ENCODE measurements around the gene MYBPC2. TPM values are rescaled to one million over a fixed set of nuclear protein-coding genes. Genes with fewer than 3 reads are reported as not detected.

The MYBPC2 gene
- total and polyA plus RNA-seq, 9 of the 15 experiments (the other 6 are each of a cell fraction or from before 2014, with no cell fraction given): 0.01 to 0.14 (median 0.04) TPM; not detected in 6

- Histone ChIP-seq H3K4me3 (no peak overlapping the region), H3K4me1 (replicated peaks in 1 of 2; ENCODE audit: control insufficient read depth in 2 of 2, insufficient read depth in 2 of 2, low read length in 2 of 2) (peaks cover 5 to 61% of the 10 kb centered on the region in 2 experiments; a peak in 4 of 5 replicates), H2AFZ (ENCODE audit: low read depth, low read length) (no peak overlapping the region), H3K9me3 (replicated peaks; ENCODE audit: control insufficient read depth, insufficient read depth, low read depth, low read length) (no peaks in the 10 kb centered on the region), H3K4me2 (ENCODE audit: insufficient read depth, low read length) (no peak overlapping the region), H3K9me1 (ENCODE audit: control insufficient read depth, insufficient read depth, low read length) (peaks cover 4% of the 10 kb centered on the region), H3K36me3 (ENCODE audit: control insufficient read depth, insufficient read depth, low read length) (no peaks in the 10 kb centered on the region), H3K79me2 (ENCODE audit: control insufficient read depth, insufficient read depth, low read length) (no peaks in the 10 kb centered on the region; the same call in 2 of the 3 replicates), H4K20me1 (replicated peaks; ENCODE audit: control insufficient read depth, insufficient read depth, low read length) (no peaks in the 10 kb centered on the region), H3K27me3 (ENCODE audit: control insufficient read depth in 2 of 2, insufficient read depth in 2 of 2, low read length in 2 of 2) (no peaks in the 10 kb centered on the region), H3K9ac (ENCODE audit: insufficient read depth in 1 of 2, low read depth in 2 of 2, low read length in 2 of 2) (no peak overlapping the region; a peak in 1 of 4 replicates), H3K27ac (ENCODE audit: extremely low read depth, low read depth, low read length) (no peak overlapping the region)
- ChIA-PET CTCF (ENCODE audit: low intra/inter-chr PET ratio) (no interaction called here), POLR2A (interaction anchor here (0.6 to 1.0 kb wide), 2 partner anchors 19 to 75 kb away, joined by 3 read pairs; no protein-coding TSS in a partner anchor)
- TF ChIP-seq ASH1L (IDR thresholded peaks at IDR 0.05; ENCODE audit: borderline replicate concordance, low read depth, partially characterized antibody) (no peak), MEF2A (IDR thresholded peaks at IDR 0.05; ENCODE audit: control insufficient read depth, low read depth, low read length) (no peak), POLR2G (IDR thresholded peaks at IDR 0.05; ENCODE audit: low read depth, low read length) (peak; percentile 56; the same call in 1 of the 2 replicates), GATAD2A (IDR thresholded peaks at IDR 0.05) (no peak), ZFP30 (CRISPR knock-in tag; IDR thresholded peaks at IDR 0.05; ENCODE audit: borderline replicate concordance) (no peak), PCBP1 (IDR thresholded peaks at IDR 0.05; ENCODE audit: low read depth, low read length, poor library complexity, severe bottlenecking) (peak; percentile 33), TFE3 (CRISPR knock-in tag; IDR thresholded peaks at IDR 0.05) (no peak), BCOR (IDR thresholded peaks at IDR 0.05) (no peak), MAFF (IDR thresholded peaks at IDR 0.05; ENCODE audit: low read length) (no peak)
- ATAC-seq: no peak
- BruUV-seq (replicated peaks): no TSS peak
- FAIRE-seq: no peak
- in situ Hi-C loops (cut with MboI) (no loop called here), intact Hi-C loops (cut with micrococcal nuclease) (no loop called here)
- 67% methylated on average over 5 of the region's 11 CpGs for WGBS (ENCODE audit: insufficient coverage, low coverage, missing lambda C conversion rate)
- DNase-seq (ENCODE audit: extremely low read depth in 1 of 4, low spot score in 3 of 4): no peak
These were observed 82.5 kb downstream of the MYBPC2 start for GRCh38 chr19:50515168-50515561.

Other genes with a start within 250 kb of the MYBPC2 start
Only the 7 nearest of the 13 such genes appear.
- 0.41 and 0.78 TPM in 2 replicates for gene NAPSA, start 67.3 kb upstream of the MYBPC2 start, total RNA-seq (2014; rRNA removed)
- gene NAPSA, start 67.3 kb upstream of the MYBPC2 start, total RNA-seq (2014; rRNA removed; fragmentation: Illumina TruSeq; extraction: Trizol): 0.45 and 0.65 TPM in 2 replicates
- gene NAPSA, start 67.3 kb upstream of the MYBPC2 start, total RNA-seq (2015; rRNA removed; fragmentation: Illumina TruSeq; extraction: Trizol): 0.45 and 0.76 TPM in 2 replicates
- 1.9 and 2.3 TPM in 2 replicates for gene NAPSA, start 67.3 kb upstream of the MYBPC2 start, total RNA-seq (2021)
- 1.2 and 1.9 TPM in 2 replicates for gene NAPSA, start 67.3 kb upstream of the MYBPC2 start, polyA plus RNA-seq (2011; rRNA removed)
- 0.89 and 1.1 TPM in 2 replicates for gene NAPSA, start 67.3 kb upstream of the MYBPC2 start, polyA plus RNA-seq (2014; fragmentation: Illumina TruSeq; extraction: Trizol)
- under 1 TPM; 0.25 to 0.49 TPM for gene NAPSA, start 67.3 kb upstream of the MYBPC2 start, polyA plus RNA-seq (2014; fragmentation: Nextera tagmentation; extraction: Ambion mirVana)
- 0.69 and 1.6 TPM in 2 replicates for gene NAPSA, start 67.3 kb upstream of the MYBPC2 start, polyA plus RNA-seq (2014; rRNA removed)
- gene NR1H2, start 56.4 kb upstream of the MYBPC2 start, total RNA-seq (2014; rRNA removed): 51.4 and 68.1 TPM in 2 replicates
- 10.6 and 12.3 TPM in 2 replicates for gene NR1H2, start 56.4 kb upstream of the MYBPC2 start, total RNA-seq (2014; rRNA removed; fragmentation: Illumina TruSeq; extraction: Trizol)
- gene NR1H2, start 56.4 kb upstream of the MYBPC2 start, total RNA-seq (2015; rRNA removed; fragmentation: Illumina TruSeq; extraction: Trizol): 32.9 and 35.0 TPM in 2 replicates
- 56.7 and 58.2 TPM in 2 replicates for gene NR1H2, start 56.4 kb upstream of the MYBPC2 start, total RNA-seq (2021)
- 24.0 and 37.5 TPM in 2 replicates for gene NR1H2, start 56.4 kb upstream of the MYBPC2 start, polyA plus RNA-seq (2011; rRNA removed)
- gene NR1H2, start 56.4 kb upstream of the MYBPC2 start, polyA plus RNA-seq (2014; fragmentation: Illumina TruSeq; extraction: Trizol): 23.8 and 51.0 TPM in 2 replicates
- gene NR1H2, start 56.4 kb upstream of the MYBPC2 start, polyA plus RNA-seq (2014; fragmentation: Nextera tagmentation; extraction: Ambion mirVana): 1 to 10 TPM in 1 of 2 experiments, under 1 TPM in 1; 0.11 to 1.5 TPM
- 61.9 and 73.8 TPM in 2 replicates for gene NR1H2, start 56.4 kb upstream of the MYBPC2 start, polyA plus RNA-seq (2014; rRNA removed)
- 258 and 338 TPM in 2 replicates for gene POLD1, start 48.5 kb upstream of the MYBPC2 start, total RNA-seq (2014; rRNA removed)
- gene POLD1, start 48.5 kb upstream of the MYBPC2 start, total RNA-seq (2014; rRNA removed; fragmentation: Illumina TruSeq; extraction: Trizol): 15.3 and 28.3 TPM in 2 replicates
- gene POLD1, start 48.5 kb upstream of the MYBPC2 start, total RNA-seq (2015; rRNA removed; fragmentation: Illumina TruSeq; extraction: Trizol): 89.4 and 95.2 TPM in 2 replicates
- gene POLD1, start 48.5 kb upstream of the MYBPC2 start, total RNA-seq (2021): 296 and 312 TPM in 2 replicates
- 45.2 and 88.6 TPM in 2 replicates for gene POLD1, start 48.5 kb upstream of the MYBPC2 start, polyA plus RNA-seq (2011; rRNA removed)
- 47.8 and 97.9 TPM in 2 replicates for gene POLD1, start 48.5 kb upstream of the MYBPC2 start, polyA plus RNA-seq (2014; fragmentation: Illumina TruSeq; extraction: Trizol)
- 1 to 10 TPM; 1.3 to 6.4 TPM for gene POLD1, start 48.5 kb upstream of the MYBPC2 start, polyA plus RNA-seq (2014; fragmentation: Nextera tagmentation; extraction: Ambion mirVana)
- gene POLD1, start 48.5 kb upstream of the MYBPC2 start, polyA plus RNA-seq (2014; rRNA removed): 161 and 163 TPM in 2 replicates
- gene SPIB, start 14.0 kb upstream of the MYBPC2 start, total RNA-seq (2014; rRNA removed): 0.33 and 0.45 TPM in 2 replicates
- 0.22 and 0.25 TPM in 2 replicates for gene SPIB, start 14.0 kb upstream of the MYBPC2 start, total RNA-seq (2014; rRNA removed; fragmentation: Illumina TruSeq; extraction: Trizol)
- 0.40 and 0.45 TPM in 2 replicates for gene SPIB, start 14.0 kb upstream of the MYBPC2 start, total RNA-seq (2015; rRNA removed; fragmentation: Illumina TruSeq; extraction: Trizol)
- 1.0 and 1.3 TPM in 2 replicates for gene SPIB, start 14.0 kb upstream of the MYBPC2 start, total RNA-seq (2021)
- gene SPIB, start 14.0 kb upstream of the MYBPC2 start, polyA plus RNA-seq (2011; rRNA removed): 0.46 and 0.60 TPM in 2 replicates
- gene SPIB, start 14.0 kb upstream of the MYBPC2 start, polyA plus RNA-seq (2014; fragmentation: Illumina TruSeq; extraction: Trizol): 0.24 and 0.76 TPM in 2 replicates
- under 1 TPM in 1 of 2 experiments, not detected in 1; 0.06 TPM for gene SPIB, start 14.0 kb upstream of the MYBPC2 start, polyA plus RNA-seq (2014; fragmentation: Nextera tagmentation; extraction: Ambion mirVana)
- 0.53 and 0.92 TPM in 2 replicates for gene SPIB, start 14.0 kb upstream of the MYBPC2 start, polyA plus RNA-seq (2014; rRNA removed)
- gene EMC10, start 43.6 kb downstream of the MYBPC2 start, total RNA-seq (2014; rRNA removed): 40.4 and 48.9 TPM in 2 replicates
- gene EMC10, start 43.6 kb downstream of the MYBPC2 start, total RNA-seq (2014; rRNA removed; fragmentation: Illumina TruSeq; extraction: Trizol): 6.1 and 7.4 TPM in 2 replicates
- 25.2 and 25.8 TPM in 2 replicates for gene EMC10, start 43.6 kb downstream of the MYBPC2 start, total RNA-seq (2015; rRNA removed; fragmentation: Illumina TruSeq; extraction: Trizol)
- gene EMC10, start 43.6 kb downstream of the MYBPC2 start, total RNA-seq (2021): 42.5 and 46.0 TPM in 2 replicates
- gene EMC10, start 43.6 kb downstream of the MYBPC2 start, polyA plus RNA-seq (2011; rRNA removed): 12.4 and 13.7 TPM in 2 replicates
- 13.1 and 27.3 TPM in 2 replicates for gene EMC10, start 43.6 kb downstream of the MYBPC2 start, polyA plus RNA-seq (2014; fragmentation: Illumina TruSeq; extraction: Trizol)
- gene EMC10, start 43.6 kb downstream of the MYBPC2 start, polyA plus RNA-seq (2014; fragmentation: Nextera tagmentation; extraction: Ambion mirVana): 1 to 10 TPM; 1.4 to 2.9 TPM
- 34.5 and 38.2 TPM in 2 replicates for gene EMC10, start 43.6 kb downstream of the MYBPC2 start, polyA plus RNA-seq (2014; rRNA removed)
- gene GARIN5A, start 44.0 kb downstream of the MYBPC2 start, total RNA-seq (2014; rRNA removed): 0.23 and 0.33 TPM in 2 replicates
- gene GARIN5A, start 44.0 kb downstream of the MYBPC2 start, total RNA-seq (2014; rRNA removed; fragmentation: Illumina TruSeq; extraction: Trizol): not detected in 2 replicates
- 0.47 TPM in 1 of 2 replicates, not detected in the other for gene GARIN5A, start 44.0 kb downstream of the MYBPC2 start, total RNA-seq (2015; rRNA removed; fragmentation: Illumina TruSeq; extraction: Trizol)
- 0.31 and 0.82 TPM in 2 replicates for gene GARIN5A, start 44.0 kb downstream of the MYBPC2 start, total RNA-seq (2021)
- gene GARIN5A, start 44.0 kb downstream of the MYBPC2 start, polyA plus RNA-seq (2011; rRNA removed): 0.10 and 0.26 TPM in 2 replicates
- gene GARIN5A, start 44.0 kb downstream of the MYBPC2 start, polyA plus RNA-seq (2014; fragmentation: Illumina TruSeq; extraction: Trizol): 0.57 and 0.59 TPM in 2 replicates
- under 1 TPM in 1 of 2 experiments, not detected in 1; 0.13 TPM for gene GARIN5A, start 44.0 kb downstream of the MYBPC2 start, polyA plus RNA-seq (2014; fragmentation: Nextera tagmentation; extraction: Ambion mirVana)
- gene GARIN5A, start 44.0 kb downstream of the MYBPC2 start, polyA plus RNA-seq (2014; rRNA removed): 0.16 and 0.17 TPM in 2 replicates
- gene JOSD2, start 78.3 kb downstream of the MYBPC2 start, total RNA-seq (2014; rRNA removed): 12.0 and 15.5 TPM in 2 replicates
- gene JOSD2, start 78.3 kb downstream of the MYBPC2 start, total RNA-seq (2014; rRNA removed; fragmentation: Illumina TruSeq; extraction: Trizol): 0.55 and 0.61 TPM in 2 replicates
- 3.1 and 4.5 TPM in 2 replicates for gene JOSD2, start 78.3 kb downstream of the MYBPC2 start, total RNA-seq (2015; rRNA removed; fragmentation: Illumina TruSeq; extraction: Trizol)
- gene JOSD2, start 78.3 kb downstream of the MYBPC2 start, total RNA-seq (2021): 13.6 and 17.8 TPM in 2 replicates
- 3.3 and 3.8 TPM in 2 replicates for gene JOSD2, start 78.3 kb downstream of the MYBPC2 start, polyA plus RNA-seq (2011; rRNA removed)
- gene JOSD2, start 78.3 kb downstream of the MYBPC2 start, polyA plus RNA-seq (2014; fragmentation: Illumina TruSeq; extraction: Trizol): 1.3 and 3.3 TPM in 2 replicates
- under 1 TPM; 0.06 to 0.95 TPM for gene JOSD2, start 78.3 kb downstream of the MYBPC2 start, polyA plus RNA-seq (2014; fragmentation: Nextera tagmentation; extraction: Ambion mirVana)
- gene JOSD2, start 78.3 kb downstream of the MYBPC2 start, polyA plus RNA-seq (2014; rRNA removed): 12.5 and 14.4 TPM in 2 replicates

All from K562 (cell line).